Sigmoid colon (tissue), 3 donors: Measurements from ENCODE around the gene VAT1L.

ENCODE experiments used
- POLR2A ChIP-seq, 2 donors: fragments of 450-650 bp; IDR thresholded peaks; one replicate each; pipeline ENCODE4 v1.6.1; 2016; ENCODE audit warnings: antibody characterized with exemption in 2 of 2, mild to moderate bottlenecking in 2 of 2, moderate library complexity in 2 of 2
- TF ChIP-seq, protein P1 (sequence below), 4 experiments: fragments of 450-650 bp in 3 of 4; fragments of 200-600 bp in 1 of 4; IDR thresholded peaks; one replicate each; pipeline ENCODE4 v1.5.1; 2016 to 2019; ENCODE audit warnings: antibody characterized with exemption in 4 of 4, mild to moderate bottlenecking in 3 of 4, moderate library complexity in 2 of 4

DNA sequence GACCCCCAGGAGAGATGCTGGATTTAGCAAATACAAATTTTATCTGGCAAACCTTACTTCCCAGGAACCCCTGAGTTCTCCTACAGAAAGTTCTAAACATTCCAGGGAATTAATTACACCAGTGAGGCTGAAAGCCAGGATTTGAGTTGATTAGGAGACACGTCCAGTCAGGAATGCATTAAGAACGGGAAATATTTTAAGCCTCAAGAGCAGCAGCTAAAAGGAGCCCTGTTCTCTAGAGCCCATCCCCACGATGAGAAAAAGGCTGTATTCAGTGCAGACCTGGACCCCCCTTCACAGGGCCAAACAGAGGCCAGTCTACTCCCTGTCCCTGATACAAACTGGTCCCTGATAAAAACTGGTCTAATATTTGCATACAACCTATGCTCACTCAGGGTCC, 55.0 kb downstream of the VAT1L start:
- TF ChIP-seq, protein P1, sequence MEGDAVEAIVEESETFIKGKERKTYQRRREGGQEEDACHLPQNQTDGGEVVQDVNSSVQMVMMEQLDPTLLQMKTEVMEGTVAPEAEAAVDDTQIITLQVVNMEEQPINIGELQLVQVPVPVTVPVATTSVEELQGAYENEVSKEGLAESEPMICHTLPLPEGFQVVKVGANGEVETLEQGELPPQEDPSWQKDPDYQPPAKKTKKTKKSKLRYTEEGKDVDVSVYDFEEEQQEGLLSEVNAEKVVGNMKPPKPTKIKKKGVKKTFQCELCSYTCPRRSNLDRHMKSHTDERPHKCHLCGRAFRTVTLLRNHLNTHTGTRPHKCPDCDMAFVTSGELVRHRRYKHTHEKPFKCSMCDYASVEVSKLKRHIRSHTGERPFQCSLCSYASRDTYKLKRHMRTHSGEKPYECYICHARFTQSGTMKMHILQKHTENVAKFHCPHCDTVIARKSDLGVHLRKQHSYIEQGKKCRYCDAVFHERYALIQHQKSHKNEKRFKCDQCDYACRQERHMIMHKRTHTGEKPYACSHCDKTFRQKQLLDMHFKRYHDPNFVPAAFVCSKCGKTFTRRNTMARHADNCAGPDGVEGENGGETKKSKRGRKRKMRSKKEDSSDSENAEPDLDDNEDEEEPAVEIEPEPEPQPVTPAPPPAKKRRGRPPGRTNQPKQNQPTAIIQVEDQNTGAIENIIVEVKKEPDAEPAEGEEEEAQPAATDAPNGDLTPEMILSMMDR (IDR thresholded peaks at IDR 0.05): no peak
- no peak for TF ChIP-seq POLR2A (IDR thresholded peaks at IDR 0.05)
